ENCODE results near the gene ADCY7. TPM values are rescaled to one million over a fixed set of nuclear protein-coding genes. Genes with fewer than 3 reads are reported as not detected.

ADCY7 gene
- total RNA-seq (1 to 10 TPM; 5.9 to 9.4 TPM), polyA plus RNA-seq (ENCODE audit: insufficient read depth, low read depth, low replicate concordance) (5.9 TPM)
- long read RNA-seq, donor 1, partial matches to known transcripts = 239 of 252 reads
- long read RNA-seq, donor 1, other reads (novel, unspliced or antisense) = 13 of 252 reads
- long read RNA-seq, donor 2 = 0 reads

GRCh38 chr16:50266337-50267091 is at the start of gene ADCY7:
ADCY7 (plus strand) TSS chr16:50266551; CDS start chr16:50288180, 21,629 bp downstream.
- peaks cover 5% of the 10 kb centered on the region for H3K4me1 ChIP-seq
- 46 to 51% methylated on average over 11 to 25 of the region's 25 CpGs for WGBS, 2 donors
- intact Hi-C loops (cut with DNase I; ENCODE audit: low total_unique reads) = no loop called here
- no peaks in the 10 kb centered on the region for H3K27me3 ChIP-seq
- no peaks in the 10 kb centered on the region for H3K36me3 ChIP-seq (ENCODE audit: low read depth, missing control alignments)
- H3K27ac ChIP-seq = no peak within 1 kb of the TSS
- H3K4me3 ChIP-seq = no peak within 1 kb of the TSS
- TF ChIP-seq POLR2A (IDR thresholded peaks at IDR 0.05) (no peak), CTCF (IDR thresholded peaks at IDR 0.05) (no peak)
- peak; percentile 38 for DNase-seq
- H3K9me3 ChIP-seq = no peaks in the 10 kb centered on the region

DNA sequence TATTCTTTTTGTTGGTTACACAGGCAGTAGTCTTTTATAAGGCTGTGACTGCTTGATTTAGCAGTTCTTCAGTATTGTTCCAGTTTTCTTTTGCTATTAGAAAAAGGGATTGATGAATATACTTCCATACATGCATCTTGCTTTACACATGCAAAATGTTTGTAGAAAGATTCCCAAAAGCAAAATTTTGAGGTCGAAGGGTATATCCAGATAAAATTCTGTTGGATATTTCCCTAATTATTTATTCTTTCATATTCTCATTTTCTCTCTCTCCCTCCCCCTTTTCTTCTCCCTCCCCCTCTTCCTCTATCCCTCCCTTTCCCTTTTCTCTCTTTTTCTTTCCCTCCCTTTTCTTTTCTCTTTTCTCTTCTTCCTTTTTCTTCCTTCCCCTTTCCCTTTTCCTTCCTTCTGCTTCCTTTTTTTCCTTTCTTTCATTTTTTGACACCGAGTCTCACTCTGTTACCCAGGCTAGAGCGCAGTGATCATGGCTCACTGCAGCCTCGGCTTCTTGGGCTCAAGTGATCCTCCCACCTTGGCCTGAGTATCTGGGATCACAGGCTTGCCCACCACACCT is 46.9 kb upstream of the ADCY7 start:
- 96 to 98% methylated on average over 4 of the region's 4 CpGs for WGBS, 2 donors
- Histone ChIP-seq H3K4me1 (no peaks in the 10 kb centered on the region), H3K9me3 (no peaks in the 10 kb centered on the region), H3K36me3 (ENCODE audit: low read depth, missing control alignments) (no peaks in the 10 kb centered on the region), H3K27ac (no peak overlapping the region), H3K27me3 (no peaks in the 10 kb centered on the region), H3K4me3 (no peak overlapping the region)
- intact Hi-C loops (cut with DNase I; ENCODE audit: low total_unique reads) = loop anchor here (10.0 kb wide), 2 partner anchors 135 to 195 kb away; partner anchors contain the start of gene CNEP1R1
- DNase-seq = no peak
- TF ChIP-seq POLR2A (IDR thresholded peaks at IDR 0.05) = no peak
- no peak for TF ChIP-seq CTCF (IDR thresholded peaks at IDR 0.05)

DNA sequence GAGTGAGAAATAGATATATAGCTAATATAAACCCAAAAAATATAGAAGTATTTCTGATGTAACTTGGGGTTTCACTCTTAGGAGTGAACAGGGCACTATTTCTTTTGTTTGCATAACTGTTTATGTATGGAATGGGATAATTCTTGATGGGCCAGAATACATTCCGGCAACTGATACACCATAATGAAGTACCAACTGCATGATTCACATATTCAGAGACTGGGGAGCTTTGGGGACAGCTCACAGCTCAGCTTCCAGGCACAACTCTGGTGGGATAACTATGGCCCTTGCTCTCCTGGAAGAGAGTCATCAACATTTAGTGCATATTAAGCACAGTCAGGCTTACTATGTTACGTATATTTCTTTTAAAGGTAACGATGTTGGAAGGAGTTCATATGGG is 42.1 kb upstream of the ADCY7 start:
- no peaks in the 10 kb centered on the region for H3K9me3 ChIP-seq
- H3K36me3 ChIP-seq (ENCODE audit: low read depth, missing control alignments) = no peaks in the 10 kb centered on the region
- no peak overlapping the region for H3K4me3 ChIP-seq
- no peak overlapping the region for H3K27ac ChIP-seq
- intact Hi-C loops (cut with DNase I; ENCODE audit: low total_unique reads) = no loop called here
- TF ChIP-seq CTCF (IDR thresholded peaks at IDR 0.05) = no peak
- no peak for TF ChIP-seq POLR2A (IDR thresholded peaks at IDR 0.05)
- no peak for DNase-seq
- 96% methylated on average over 3 of the region's 3 CpGs for WGBS, 2 donors
- H3K4me1 ChIP-seq = no peaks in the 10 kb centered on the region
- no peaks in the 10 kb centered on the region for H3K27me3 ChIP-seq

- Histone ChIP-seq H3K9me3 (no peaks in the 10 kb centered on the region), H3K4me1 (no peaks in the 10 kb centered on the region), H3K36me3 (ENCODE audit: low read depth, missing control alignments) (no peaks in the 10 kb centered on the region), H3K27ac (no peak overlapping the region), H3K27me3 (no peaks in the 10 kb centered on the region), H3K4me3 (no peak overlapping the region)
- DNase-seq = no peak
- no peak for TF ChIP-seq CTCF (IDR thresholded peaks at IDR 0.05)
- TF ChIP-seq POLR2A (IDR thresholded peaks at IDR 0.05) = no peak
- WGBS, 2 donors = 68 to 69% methylated on average over 3 of the region's 3 CpGs
- intact Hi-C loops (cut with DNase I; ENCODE audit: low total_unique reads) = no loop called here
Measured at GRCh38 chr16:50227120-50227519, 39.2 kb upstream of the ADCY7 start.
